ENCODE results near the gene ISG20.
A peak's percentile ranks its signal among the peaks of the same experiment; 100 is the strongest.

The ISG20 gene

DNA sequence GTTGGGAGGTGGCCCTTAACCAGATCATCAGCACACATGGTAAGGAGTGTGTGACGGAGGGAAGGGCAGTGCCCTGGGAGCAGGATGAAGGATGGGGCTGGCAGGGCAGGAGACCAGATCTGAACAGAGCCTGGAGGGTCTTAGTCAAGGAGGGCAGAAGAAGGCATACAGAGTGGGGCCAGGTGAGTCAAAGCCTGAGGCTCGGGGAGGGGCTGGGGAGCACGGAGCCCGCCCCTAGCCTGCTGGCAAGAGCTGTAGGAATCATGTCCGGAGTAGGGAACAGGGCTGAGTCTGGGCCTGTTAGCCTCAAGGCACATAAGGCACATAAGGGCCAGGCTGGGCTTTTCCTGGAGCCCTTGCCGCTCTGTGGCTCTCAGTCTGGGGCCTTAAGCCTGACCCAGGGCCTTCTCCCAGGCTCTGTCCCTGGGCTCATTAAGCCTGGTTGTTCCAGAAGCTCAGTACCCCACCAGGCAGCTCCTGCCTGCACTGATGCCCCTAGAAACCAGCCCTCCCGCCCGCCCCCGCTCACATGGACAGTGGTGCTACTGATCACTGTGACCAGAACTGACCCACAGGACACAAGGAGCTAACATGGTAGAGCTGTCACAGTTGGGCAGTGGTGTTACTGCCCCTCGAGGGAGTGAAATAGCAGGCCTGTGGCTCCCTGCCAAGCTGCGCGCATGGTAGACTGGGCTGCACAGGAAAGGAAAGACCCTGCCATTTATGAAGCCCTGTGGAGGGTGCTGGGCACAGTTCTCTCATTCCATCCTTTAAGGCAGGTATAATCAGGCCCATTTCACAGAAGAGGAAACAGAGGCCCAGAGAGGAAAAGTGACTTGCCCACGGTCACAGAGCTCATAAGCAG is 14.6 kb downstream of the ISG20 start:
- no peak for DNase-seq (ENCODE audit: low read depth in 3 of 3, low spot score in 1 of 3)

GRCh38 chr15:88654430-88655102 is 15.8 kb downstream of the ISG20 start:
- no peak for DNase-seq (ENCODE audit: low read depth in 3 of 3, low spot score in 1 of 3)

DNA sequence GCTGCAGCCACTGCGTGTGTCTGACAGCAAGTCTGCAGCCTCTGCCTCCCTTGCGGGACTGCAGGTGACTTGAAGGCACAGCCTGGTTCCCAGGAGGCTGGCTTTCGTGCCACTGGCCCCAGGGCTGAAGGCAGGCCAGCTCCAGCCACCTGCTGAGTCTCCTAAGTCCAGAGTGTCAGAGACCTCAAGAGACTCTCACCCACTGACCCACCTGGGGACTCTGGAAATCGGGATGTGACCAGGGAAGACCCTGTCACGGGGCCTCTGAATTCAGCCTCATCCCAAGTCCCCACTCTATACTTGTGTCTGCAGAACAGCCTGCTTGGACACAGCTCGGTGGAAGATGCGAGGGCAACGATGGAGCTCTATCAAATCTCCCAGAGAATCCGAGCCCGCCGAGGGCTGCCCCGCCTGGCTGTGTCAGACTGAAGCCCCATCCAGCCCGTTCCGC is 16.3 kb downstream of the ISG20 start:
- DNase-seq (ENCODE audit: low read depth in 3 of 3, low spot score in 1 of 3) = no peak

DNA sequence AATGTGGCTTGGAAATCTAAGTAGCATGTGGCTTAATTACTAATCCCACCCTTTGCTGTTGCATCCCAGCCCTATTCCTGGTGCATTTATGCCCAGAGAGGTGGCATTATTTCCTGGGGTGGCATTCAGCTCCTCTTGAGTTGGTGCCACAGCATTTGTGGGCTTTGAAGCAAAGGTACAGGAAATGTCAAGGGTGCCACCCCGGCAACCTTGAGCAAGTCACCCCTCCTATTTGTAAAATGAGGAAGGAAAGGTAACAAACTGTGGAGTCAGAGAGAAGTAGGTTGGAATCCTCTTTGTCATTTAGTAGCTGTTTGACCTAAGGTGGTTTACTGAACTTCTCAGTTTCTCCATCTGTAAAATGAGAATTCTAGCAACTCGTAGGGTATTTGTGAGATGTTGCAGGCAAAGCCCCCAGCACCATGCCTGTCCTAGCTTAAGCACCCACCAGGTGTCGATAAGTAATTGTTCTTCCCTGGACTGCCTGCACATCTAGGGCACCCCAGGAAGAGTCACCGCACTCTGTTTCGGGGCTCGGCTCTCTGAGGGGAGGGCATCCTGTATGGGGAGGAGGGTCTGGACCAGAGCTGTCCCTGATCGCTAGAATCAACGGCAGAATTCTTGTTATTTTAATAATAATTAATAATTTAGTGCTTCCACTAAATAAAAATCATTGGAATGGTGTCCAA is 17.1 kb downstream of the ISG20 start:
- no peak for DNase-seq (ENCODE audit: low read depth in 3 of 3, low spot score in 1 of 3)

- no peak for DNase-seq (ENCODE audit: low read depth in 3 of 3, low spot score in 1 of 3)
These were observed 18.0 kb downstream of the ISG20 start for GRCh38 chr15:88656760-88657221.

GRCh38 chr15:88657326-88658069 is 18.7 kb downstream of the ISG20 start:
- no peak for DNase-seq (ENCODE audit: low read depth in 3 of 3, low spot score in 1 of 3)

DNA sequence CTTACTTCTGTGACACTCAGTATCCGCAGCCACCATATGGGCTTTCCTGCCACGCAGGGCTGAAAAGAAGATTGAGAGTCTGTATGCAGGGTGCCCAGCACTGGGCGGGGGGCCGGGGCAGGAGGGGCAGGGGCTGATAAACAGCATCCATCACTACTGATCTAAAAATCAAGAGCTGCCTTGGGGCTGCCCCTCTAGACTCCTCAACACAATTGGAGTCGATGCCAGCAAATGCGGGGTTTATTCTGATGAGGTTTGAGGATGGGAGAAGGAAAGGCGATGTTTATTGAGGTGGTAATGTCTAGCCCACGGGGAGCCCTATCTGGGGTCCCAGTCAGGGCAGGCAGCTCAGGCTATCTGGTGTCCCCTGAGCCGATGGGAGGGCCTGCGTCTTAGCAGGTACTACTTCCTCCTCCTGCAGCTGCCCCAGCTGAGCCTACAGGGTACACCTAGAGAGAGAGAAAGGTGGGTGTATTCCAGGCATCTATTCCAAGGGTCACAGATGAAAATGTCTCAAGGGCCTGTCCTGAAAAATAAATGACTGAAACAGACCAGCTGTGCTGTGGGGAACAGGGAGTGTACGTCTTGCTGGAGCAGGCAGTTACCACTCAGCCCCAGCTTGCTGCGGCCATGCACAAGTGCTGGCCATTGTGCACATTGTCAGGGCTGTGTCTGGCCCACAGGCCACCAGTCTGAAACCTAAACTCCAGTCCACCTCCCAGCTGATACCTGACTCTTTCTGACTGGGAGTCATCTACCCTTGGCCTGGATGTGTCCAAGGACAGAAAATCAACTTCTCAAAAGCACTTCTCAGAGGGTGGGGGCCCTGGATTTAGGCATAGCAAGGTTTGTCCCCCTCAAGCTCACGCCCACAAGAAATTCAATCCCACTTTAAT is 19.5 kb downstream of the ISG20 start:
- DNase-seq (ENCODE audit: low read depth in 3 of 3, low spot score in 1 of 3) = no peak

GRCh38 chr15:88658972-88659931 is 20.4 kb downstream of the ISG20 start:
- DNase-seq (ENCODE audit: low read depth in 3 of 3, low spot score in 1 of 3) = no peak

- no peak for DNase-seq (ENCODE audit: low read depth in 3 of 3, low spot score in 1 of 3)
These were observed 22.4 kb downstream of the ISG20 start for GRCh38 chr15:88661041-88661700.

GRCh38 chr15:88661761-88662556 is 23.1 kb downstream of the ISG20 start:
- DNase-seq (ENCODE audit: low read depth in 3 of 3, low spot score in 1 of 3) = no peak

- no peak for DNase-seq (ENCODE audit: low read depth in 3 of 3, low spot score in 1 of 3)
These were observed 24.4 kb downstream of the ISG20 start for GRCh38 chr15:88663141-88663621.

GRCh38 chr15:88664151-88664778 is 25.4 kb downstream of the ISG20 start:
- peak in 1 of 3 donors; percentile 21 for DNase-seq (ENCODE audit: low read depth in 3 of 3, low spot score in 1 of 3)

DNA sequence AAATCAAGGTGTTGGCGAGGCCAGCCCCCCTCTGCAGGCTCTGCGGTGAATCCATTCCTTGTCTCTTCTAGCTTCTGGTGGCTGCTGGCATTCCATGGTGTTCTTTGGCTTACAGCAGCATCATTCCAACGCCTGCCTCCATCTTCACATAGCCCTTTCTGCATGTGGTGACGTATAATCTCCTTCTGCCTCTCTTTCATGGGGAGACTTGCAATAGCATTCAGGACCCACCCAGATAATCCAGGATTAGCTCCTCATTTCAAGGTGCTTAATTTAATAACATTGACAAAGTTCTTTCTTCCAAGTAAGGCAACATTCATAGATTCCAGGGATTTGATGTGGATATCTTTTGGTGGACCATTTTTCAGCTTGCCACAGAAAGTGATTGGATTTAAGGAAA is 35.8 kb downstream of the ISG20 start:
- no peak for DNase-seq (ENCODE audit: low read depth in 3 of 3, low spot score in 1 of 3)

- DNase-seq (ENCODE audit: low read depth in 3 of 3, low spot score in 1 of 3) = no peak
These were observed 39.9 kb downstream of the ISG20 start for GRCh38 chr15:88678755-88679154.

DNA sequence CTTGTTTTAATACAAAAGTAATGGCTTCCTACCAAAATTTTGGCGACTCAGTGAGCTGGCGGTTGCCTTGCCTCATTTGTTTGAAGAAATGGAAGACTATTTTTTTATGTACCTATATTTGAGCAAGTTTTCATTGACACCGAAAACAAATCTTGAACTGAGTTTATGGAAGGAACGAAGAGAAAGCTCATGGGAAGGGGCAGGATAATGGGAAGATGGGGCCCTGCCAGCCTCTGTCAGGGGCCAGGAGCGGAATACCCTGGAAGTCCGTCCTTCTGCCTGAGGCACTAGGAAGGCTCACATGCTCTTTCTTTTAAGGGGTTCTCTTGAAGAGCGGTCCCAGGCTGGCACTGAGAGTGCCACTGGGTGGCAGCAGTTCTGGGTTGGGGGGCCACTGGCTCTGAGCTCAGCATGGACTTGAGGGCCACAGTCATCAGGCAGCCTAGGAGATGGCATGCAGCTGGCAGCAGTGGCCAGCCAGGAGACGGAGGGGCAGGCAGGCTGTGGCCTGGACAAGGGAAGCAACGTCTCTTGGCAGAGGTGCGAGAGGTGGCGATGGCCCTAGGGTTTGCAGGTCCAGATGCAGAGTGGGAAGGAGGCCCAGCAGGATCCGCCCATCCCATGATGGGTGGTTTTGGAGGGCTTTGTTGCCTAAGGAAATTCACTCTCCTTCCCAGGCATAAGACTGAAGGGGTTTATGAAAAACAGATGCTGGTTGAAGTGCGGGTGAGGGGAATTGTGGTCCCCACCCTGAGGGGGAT is 41.6 kb downstream of the ISG20 start:
- DNase-seq (ENCODE audit: low read depth in 3 of 3, low spot score in 1 of 3) = no peak

DNA sequence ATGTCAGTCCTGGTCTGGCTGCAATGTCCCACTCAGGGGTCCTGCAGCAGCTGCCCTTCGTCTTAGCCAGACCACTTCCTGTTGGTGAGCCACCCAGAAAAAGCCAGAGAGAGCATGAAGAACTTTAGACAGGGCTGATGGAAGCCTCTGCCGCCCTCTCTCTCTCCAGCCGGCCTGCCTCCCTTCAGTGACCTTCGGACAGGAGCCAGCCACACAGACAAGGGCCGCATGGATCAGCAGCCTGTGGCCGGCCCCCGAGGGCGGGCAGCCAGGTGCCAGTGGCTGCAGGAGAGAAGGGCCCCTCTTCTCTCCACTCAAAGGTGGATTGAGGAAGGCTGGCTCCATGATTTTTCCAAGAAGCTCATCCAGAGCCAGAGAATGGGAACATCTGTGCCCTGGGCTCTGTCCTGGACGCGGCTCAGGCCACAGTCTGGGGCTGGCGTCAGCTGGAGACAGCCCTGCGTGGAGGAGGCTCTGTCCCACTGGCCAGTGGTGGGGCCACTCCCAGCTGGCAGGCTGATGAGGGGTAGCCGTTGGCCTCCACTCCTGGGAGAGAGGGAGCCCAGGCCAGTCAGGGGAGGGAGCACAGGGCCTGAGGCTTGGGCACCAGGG is 42.9 kb downstream of the ISG20 start:
- no peak for DNase-seq (ENCODE audit: low read depth in 3 of 3, low spot score in 1 of 3)

Measured in stimulated activated CD4-positive, alpha-beta T cell treated with anti-CD3 and anti-CD28 coated beads, TNF-alpha, amount 100 ng/mL, for 1 hour (primary cell).